Measurements from ENCODE around the gene SUMF1.

SUMF1 gene

DNA sequence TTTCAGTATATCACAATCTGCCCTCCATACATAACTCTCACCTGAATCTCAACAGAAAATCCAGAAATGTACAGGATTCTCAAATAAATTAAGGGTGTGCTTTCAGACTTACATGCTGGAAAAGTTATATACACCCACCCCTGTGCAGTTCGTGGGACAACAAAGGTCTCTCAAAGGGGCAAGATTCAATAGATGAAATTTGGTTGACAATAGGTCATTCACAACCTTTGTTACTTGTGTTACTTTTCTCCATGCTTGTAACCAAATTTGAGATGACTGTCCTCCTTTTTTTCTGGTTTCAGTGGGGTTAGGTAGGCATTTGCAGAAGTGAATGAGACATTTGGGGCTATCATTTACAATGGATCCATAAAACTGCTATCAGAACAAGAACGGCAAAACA, 91.2 kb downstream of the SUMF1 start:
- no peak for DNase-seq

DNA sequence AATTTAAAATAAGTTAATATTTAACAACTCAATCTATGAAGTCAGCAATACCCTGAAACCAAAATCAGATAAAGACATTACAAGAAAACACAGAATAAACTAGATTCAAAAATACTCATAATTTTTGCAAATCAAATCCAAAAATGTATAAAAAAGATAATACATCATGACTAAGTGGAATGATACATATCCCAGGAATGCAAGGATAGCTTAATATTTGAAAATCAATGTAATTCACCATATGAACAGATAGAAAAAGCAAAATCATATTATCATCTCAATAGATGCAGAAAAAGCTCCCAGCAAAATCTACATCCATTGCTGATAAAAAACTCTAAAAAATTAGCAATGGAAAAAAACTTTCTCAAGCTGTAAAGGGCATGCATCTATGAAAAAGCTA, 93.4 kb downstream of the SUMF1 start:
- no peak for DNase-seq

DNA sequence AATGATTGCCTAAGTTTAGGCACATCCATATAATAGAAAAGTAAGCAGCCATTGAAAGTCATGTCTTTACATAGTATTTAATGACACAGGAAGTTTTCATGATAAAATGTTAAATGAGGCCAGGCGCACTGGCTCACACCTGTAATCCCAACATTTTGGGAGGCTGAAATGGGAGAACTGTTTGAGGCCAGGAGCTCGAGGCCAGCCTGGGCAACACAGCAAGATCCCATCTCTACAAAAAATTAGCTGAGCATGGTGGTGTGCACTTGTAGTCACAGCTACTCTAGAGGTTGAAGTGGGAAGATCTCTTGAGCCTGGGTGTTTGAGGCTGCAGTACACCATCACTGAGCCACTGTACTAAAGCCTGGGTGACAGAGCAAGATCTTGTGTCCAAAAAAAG, 104.5 kb downstream of the SUMF1 start:
- DNase-seq, result no peak

DNA sequence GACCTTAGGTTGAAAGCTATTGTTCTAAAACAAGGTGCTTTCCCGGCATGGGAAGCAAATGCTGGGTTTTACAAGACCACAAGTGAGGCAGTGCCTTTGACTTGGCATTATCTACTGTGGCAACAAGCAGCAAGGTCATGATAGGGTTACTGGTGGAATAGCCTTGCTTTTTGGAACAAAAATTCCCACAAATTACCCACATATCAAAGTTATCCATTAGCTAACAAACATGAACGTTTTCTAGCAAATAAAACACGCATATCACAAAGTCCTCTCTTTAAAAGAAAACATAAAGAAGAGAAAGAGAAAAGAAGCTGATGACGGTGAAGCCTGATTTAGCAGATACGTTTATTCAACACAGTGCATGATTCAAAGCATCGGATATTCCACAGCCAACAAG, 106.3 kb downstream of the SUMF1 start:
- no peak for DNase-seq

DNA sequence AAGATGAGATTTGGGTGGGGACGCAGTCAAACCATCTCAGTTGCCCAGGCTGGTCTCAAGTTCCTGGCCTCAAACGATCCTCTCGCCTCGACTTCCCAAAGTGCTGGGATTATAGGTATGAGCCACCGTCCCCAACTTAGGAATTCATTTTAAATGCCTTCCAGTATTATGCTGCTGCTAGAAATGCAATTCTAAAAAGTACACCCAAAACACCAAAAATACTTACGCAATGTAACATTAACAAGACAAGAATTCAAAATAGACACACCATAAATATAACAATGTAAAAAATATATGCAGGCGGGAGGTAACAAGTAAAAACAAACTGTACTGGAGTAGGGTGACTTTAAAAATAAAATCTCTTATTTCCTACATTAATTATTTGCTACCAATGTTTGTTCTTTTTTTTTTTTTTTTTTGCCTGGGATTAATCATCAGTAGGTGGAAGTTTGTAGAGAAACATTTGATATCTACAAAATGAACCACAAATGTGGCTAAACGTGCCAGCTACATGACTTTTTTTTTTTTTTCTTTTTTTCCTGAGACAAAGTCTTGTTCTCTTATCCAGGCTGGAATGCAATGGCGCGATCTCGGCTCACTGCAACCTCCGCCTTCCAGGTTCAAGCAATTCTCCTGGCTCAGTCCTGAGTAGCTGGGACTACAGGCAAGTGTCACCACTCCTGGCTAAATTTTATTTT, 107.1 kb downstream of the SUMF1 start:
- no peak for DNase-seq

DNA sequence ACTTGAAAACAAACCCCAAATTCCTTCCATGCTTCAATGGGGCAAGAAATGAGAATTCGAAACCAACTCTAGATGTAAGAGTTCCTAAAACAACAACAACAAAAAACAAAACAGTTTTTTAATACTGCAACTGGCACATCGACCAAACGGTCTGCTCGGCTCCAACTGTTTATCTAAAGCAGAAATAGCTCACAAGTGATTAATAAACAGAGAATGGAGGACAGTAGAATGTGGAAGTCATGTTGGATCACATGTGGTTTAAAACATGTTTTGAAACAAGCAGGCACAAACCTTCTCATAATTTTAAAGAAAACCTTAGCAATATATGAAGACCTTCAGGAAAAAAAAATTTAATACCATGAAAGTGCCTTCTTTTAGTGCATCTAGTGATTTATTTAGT, 108.8 kb downstream of the SUMF1 start:
- DNase-seq, result no peak

DNA sequence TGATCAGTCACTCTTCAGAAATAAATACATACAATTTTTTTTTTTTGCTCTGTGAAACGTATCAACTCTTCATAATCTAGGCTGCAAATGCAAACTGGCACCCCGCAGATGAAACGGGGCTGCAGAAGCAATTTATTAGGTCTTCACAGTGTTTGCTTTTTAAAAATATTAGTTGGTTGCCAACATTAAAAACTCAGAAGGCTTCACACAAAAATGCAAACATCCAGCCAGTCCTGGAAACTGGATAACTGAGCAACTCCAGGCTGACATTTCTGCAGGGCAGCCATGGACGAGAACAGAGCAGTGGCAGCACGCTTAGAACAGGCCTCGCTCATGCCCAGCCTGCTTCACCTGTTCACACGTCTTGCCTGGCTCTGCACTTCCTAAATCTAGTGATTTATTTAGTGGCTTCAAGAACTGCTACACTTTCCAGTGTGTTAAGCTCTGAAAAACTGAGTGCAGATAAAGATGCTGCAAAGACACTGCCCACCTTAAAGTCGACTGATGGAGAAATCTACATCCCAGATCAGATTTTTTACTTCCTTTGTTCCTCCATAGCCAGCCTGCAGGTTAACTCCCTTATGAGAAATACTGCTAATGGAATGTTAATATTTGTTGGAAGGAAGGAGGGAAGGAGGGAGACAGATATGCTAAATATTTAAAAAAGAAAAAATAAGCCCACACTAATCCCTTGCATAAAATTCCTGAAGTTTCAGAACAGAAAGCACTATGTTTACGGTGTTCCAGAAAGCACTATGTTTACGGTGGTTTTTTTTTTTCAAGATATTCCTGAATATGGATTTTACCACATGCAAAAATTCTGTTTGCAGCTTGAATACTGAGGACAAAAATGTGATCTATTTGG, 110.3 kb downstream of the SUMF1 start:
- DNase-seq, result no peak

DNA sequence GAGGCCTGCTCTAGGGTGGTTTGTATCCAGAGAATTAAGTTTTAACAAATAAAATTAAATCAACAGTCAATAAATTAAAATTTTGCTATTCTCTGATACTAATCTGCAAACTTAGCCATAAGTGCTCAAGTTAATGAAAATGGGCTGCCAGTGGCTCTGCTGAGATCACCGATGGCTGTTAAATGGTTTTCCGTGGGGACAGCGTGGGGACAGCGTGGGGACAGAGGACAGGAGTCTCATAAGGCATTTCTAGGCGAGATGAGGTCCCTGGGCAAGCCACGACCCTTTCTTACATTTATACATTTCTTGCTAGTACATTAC, 110.9 kb downstream of the SUMF1 start:
- no peak for DNase-seq

DNA sequence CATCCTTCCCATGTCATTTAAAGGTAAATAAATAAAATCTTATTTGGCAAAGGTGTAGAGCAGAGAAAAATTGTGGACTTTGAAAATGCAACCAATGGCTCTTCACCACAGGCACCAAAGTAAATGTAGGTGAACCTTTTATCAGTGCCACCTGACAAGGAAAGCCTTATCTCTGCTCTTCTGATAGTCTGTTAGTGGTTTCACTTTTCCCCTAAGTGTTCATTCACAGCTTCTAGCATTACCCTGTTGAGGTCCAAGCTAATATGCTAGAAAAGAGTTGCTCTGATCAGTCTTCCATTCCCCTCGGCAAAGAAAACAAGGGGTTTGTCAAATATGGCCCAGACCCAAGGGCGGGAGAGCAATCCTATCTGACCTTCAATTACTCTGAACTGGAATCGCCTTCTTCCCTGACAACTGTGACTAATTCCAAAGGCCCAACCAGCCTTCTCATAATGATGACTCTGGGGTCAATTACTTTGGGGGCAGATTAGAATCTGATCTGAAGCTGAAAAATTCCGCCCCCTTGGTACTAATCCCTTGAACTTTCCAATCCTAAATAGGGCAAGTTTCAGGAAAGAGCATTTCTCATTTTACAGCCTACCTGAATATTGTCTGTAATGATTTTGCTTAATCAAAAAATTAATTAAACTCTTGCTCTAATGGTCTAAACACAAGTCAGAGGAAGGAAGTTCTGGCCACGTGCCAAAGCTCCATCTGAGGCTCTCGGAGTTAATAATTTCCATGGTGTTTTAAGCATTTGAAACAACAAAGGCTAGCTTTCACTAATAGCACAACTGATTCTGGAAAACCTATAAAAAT, 111.5 kb downstream of the SUMF1 start:
- peak; percentile 37 for DNase-seq

DNA sequence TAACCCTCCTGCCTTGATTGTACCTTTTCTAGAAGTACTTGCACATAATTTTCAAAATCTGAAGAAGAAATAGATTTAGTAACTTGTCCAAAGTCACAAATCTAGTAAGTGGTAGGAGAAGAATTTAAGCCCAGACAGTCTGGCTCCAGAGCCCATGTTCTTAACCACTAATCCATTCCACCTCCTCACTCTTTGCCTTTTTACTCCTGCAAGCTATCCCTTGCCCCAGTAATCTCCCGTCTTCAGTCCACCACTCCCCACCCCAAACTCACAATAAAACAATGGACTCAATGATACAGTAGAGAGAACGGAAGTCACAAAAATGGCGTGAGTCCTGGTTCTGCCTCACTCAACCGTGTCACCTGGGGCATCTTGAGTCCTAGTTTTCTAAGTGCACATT, 115.2 kb downstream of the SUMF1 start:
- no peak for DNase-seq

DNA sequence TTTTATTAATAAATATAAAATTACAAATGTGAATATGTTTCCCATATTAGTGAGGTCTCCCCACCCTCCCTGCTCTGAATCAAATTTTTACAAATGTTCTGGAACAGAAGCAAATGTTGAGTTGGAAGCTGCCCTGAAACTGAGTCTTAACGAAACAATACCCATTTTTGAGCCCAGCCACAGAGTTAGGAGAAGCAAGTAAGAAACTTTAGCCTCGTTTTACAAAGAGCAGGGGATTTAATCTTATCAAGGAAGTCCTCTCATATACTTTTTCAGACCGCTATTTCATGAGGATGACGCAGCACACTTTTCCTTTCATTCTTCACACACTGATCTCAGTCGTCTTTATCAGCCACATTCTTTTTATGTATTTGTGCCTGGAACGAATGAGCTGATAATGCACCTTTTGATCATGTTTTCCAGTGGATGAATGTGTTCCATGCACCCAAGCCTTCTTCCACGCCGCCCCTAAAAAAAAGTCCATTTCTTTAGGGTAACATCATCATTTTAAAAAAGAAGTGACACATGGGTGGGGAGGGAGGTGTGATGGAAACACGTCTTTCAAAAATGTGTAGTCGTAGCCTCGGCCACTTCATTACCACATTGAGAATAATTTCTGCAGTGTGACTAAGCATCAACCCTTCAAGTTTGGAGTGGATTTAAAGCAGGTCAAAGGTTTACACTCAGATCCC, 115.8 kb downstream of the SUMF1 start:
- no peak for DNase-seq

DNA sequence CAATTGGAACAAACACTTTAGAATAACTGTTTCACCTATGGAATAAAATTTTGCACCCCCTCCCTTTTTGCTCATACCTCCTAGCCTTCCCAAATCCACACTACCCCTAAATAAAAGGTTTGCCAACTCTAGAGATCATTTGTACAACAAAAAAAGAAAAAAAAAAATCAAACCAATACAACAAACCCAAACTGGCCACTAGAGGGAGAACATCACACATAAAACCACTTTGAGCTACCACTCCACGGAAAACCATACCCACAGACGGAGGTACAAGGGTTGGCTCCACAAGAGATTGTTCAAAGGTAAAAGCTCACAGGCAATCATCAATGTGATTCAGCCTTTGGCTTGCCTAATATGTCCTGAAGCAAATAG, 116.3 kb downstream of the SUMF1 start:
- DNase-seq, result peak; percentile 6

DNA sequence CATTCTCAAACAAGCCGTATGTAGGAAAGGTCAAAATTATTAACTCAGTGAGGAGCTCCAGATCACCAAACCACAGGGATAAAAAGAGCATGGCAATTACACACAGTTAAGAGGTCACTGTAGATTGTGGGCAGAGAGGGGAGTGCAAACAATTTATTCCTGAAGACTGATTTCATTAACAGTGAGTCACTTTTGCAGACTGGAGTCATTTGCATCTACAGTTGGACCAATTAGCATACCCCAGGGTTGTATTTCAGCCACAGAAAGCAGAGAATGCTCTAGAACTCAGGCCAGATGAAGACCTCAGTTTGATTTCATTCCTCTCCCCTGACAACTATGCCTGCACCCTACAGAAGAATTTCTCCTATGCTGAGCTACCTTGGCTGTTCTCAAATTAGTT, 123.8 kb downstream of the SUMF1 start:
- no peak for DNase-seq

DNA sequence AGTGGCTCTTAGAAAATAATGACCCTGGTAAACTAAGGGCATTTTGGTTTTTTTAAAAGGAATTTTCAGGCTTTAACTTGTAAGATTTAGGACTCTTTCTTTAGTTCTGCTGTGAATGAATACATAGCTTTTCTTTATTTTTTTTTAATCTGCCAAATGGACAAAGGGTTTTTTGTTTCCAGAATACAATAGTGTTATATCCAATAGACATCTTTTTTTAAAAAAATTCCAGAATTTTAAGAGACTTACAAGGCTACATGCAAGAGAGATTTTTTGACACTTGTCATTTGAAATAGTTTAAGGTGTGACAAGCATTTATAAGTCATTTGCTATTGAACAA, 125.8 kb downstream of the SUMF1 start:
- no peak for DNase-seq

DNA sequence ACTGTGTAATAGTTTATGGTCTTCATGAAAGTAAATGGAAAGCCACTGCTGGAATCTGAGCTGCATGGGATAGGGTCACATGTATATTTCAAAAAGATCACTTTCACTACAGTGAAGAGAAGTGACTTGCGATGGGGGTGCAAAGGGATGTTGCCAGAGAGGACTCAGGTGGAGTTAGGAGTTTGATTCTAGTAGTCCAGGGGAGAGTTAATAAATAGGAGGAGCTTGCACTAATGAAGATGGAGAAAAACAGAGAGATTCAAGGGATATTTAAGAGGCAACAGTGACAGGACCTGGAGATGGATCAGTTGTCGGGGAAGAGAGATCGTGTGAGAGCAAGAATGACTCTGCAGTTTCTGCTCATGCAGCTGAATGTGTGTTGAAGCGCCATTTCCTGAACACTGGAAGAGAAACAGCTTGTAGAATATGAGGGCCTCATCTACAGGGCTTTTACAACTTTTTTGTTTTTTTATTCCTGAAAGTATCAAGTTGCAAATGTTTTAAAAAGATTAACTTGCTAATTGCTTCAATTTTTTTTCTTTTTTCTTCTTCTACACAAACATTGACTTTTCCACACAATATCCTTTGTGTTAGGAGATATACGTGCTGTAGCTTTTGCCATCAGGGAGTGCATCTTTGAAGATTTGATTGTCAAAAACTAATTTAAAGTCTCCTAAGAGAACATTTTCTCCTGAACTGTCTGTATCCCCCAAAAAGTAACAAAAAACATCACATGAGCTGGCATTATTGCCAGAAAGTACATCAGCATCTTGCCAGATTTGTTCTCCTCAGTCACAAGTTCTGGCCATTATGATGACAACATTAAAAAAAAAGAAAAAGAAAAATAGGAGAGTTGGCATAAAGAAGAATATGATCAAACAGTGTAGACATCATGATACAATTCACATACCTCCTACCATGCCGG, 126.4 kb downstream of the SUMF1 start:
- no peak for DNase-seq

DNA sequence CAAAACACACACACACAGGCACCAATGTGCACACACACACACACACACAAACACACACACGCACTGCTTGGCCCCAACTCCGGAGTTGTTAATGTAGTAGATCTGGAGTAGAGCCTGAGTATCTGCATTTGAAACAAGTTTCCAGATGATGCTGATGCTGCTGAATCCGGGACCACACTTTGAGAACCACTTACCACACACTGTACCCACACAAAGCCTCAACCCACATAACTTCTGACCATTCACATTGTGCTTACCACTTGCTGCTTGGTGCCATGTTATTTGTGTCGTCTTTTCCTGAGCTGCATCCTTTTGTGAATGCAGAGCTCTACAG, 127.0 kb downstream of the SUMF1 start:
- no peak for DNase-seq

DNA sequence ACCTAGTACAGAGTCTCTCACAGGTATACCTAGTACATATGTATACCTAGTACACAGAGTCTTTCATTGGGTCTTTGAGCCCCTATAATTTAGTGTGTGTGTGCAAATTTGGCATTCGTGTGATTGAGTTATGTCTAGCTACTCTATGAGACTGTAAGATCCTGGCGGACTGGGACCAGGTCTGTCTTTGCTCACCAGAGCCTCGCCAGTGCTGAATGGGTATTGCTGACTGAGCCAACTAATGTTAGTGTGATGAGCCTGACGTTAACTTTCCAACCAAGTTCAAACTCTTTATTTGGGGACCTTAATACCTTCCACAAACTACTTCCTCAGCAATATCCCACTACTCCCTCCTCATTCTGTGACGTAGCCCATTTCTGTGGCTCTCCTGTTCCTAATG, 128.3 kb downstream of the SUMF1 start:
- no peak for DNase-seq

DNA sequence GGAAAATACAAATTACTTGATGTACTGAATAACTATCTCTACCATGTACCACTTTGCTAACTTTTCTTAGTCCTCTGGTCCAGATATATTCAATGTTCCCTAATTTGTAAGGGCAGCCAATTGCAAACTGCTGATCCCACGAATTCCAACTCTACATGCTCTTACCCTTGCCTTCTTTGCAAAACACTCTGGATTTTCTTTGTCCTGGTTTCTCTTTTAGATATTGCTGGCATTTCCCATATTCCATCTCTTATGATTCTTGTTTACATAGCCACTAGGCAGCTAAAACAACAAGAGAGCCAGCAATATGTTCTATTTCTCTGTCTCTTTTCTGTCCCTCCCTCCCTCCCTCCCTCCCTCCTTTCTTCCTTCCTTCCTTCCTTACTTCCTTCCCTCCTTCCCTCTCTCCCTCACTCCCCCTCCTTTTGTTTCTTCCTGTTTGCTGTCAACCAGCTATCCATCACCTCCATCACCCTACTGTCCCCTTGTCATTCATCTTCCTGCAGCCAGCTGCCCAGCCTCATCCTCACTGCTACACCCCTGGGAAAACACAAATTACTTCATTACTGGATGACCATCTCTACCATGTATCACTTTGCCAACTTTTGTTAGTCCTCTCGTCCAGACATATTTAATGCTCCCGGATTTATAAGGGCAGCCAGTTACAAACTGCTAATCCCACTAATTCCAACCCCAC, 130.1 kb downstream of the SUMF1 start:
- no peak for DNase-seq

DNA sequence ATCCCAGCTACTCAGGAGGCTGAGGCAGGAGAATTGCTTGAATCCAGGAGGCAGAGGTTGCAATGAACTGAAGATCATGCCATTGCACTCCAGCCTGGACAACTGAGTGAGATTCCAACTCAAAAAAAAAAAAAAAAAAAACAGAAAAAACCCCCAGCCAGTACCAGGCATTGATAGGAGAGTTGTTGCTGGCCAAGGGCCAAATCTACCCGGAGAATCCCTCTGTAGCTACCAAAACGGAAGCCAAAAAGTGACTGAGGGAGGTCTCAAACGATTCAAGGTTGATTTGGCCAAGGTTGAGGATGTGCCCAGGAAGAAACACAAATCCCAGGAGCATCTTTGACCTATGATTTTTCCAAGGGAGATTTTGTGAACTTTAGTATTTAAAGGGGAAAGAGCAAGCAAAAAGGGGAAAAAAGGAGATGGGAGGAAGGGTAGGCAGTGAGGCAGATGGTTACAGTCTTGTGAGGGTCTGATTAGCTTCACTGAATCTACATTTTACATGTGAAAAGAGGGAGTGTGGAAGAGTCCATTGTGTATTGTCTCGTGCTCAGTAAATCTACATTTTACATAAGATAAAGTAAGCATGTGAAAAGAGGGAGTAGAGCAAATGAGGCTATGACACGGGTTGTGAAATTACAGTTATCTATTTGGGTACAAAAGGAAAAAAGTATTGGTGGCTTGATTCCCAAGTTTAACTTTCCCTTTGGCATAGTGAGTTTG, 131.1 kb downstream of the SUMF1 start:
- no peak for DNase-seq

DNA sequence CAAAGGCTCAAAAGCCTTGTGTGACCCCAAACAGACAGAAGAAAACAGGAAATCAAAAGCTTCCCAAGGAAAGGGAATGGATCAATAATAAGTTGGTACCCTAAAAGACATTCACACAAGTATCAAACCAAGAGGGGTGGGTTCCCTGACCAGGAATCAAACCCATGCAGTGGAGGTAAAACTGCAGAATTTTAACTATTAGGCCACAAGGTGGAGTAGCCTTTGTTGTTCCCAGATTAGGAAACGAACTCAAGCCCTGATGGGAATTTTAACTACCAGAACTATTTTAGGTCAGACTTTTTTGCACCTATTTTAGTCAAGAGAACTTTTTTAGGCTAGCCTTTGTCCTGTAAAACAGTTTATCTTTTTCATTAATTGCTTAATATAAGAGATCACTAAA, 132.5 kb downstream of the SUMF1 start:
- no peak for DNase-seq

DNA sequence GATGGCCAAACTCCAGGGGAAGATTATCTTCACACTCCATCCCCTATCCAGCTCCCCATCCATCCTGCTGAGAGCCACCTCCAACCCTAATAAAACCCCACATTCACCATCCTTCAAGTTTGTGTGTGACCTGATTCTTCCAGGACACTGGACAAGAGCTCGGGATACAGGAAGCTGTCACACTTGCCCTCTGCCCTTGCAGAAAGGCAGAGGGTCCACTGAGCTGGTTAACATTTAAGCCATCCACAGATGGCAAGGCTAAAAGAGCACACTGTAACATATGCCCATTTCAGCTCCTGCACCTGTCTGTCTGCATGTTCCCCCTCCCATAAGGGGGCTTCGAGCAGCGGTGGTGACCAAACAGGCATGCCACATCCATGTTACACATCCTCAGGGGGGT, 134.1 kb downstream of the SUMF1 start:
- DNase-seq, result no peak
